Measurements from ENCODE around the gene WWP2.
"Not testable (repeated sequence)": the region's sequence is repeated elsewhere in the genome, so short reads cannot be mapped to it uniquely, and the experiment has no call there.

DNA sequence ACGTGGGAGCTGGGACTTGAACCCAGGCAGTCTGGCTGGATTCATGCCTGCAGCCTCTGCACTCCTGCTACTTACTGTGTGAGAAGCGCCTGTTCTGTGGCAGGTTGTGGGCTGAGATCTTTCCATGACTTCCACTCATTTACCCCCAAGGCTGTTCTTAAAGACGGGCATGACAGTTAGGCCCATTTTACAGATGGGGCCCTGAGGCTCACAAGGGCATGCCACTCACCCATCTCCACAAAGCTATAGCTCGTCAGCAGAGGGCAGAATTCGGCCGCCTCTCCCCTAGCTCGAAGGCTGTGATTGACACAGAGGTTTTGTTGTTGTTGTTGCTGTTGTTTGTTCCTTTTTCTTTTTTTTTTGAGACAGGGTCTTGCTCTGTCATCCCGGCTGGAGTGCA lies 210.8 kb downstream of the WWP2 start:
- TF ChIP-seq, protein P1, sequence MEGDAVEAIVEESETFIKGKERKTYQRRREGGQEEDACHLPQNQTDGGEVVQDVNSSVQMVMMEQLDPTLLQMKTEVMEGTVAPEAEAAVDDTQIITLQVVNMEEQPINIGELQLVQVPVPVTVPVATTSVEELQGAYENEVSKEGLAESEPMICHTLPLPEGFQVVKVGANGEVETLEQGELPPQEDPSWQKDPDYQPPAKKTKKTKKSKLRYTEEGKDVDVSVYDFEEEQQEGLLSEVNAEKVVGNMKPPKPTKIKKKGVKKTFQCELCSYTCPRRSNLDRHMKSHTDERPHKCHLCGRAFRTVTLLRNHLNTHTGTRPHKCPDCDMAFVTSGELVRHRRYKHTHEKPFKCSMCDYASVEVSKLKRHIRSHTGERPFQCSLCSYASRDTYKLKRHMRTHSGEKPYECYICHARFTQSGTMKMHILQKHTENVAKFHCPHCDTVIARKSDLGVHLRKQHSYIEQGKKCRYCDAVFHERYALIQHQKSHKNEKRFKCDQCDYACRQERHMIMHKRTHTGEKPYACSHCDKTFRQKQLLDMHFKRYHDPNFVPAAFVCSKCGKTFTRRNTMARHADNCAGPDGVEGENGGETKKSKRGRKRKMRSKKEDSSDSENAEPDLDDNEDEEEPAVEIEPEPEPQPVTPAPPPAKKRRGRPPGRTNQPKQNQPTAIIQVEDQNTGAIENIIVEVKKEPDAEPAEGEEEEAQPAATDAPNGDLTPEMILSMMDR (IDR thresholded peaks at IDR 0.05), result not testable (repeated sequence)
- TF ChIP-seq EZH2, EZH2phosphoT487 (IDR thresholded peaks at IDR 0.05): not testable (repeated sequence)
